GM19240 (cell line): ENCODE results near the gene CTNNA3.
"Not testable (repeated sequence)": the region's sequence is repeated elsewhere in the genome, so short reads cannot be mapped to it uniquely, and the experiment has no call there.

Source experiments
- DNase-seq: peaks from one replicate; pipeline ENCODE4 v3.0.0; 2011; ENCODE audit warnings: low spot score; ENCODE audit not compliant: insufficient read length

Gene CTNNA3

GRCh38 chr10:66414943-66415342, 1281.1 kb downstream of the CTNNA3 start:
- no peak for DNase-seq

GRCh38 chr10:66405566-66405965, 1290.4 kb downstream of the CTNNA3 start:
- DNase-seq = no peak

GRCh38 chr10:66398669-66399068, 1297.3 kb downstream of the CTNNA3 start:
- DNase-seq = no peak

- DNase-seq = no peak
Observed at GRCh38 chr10:66394342-66395063, 1301.5 kb downstream of the CTNNA3 start.

GRCh38 chr10:66390926-66391325, 1305.1 kb downstream of the CTNNA3 start:
- DNase-seq = no peak

- DNase-seq = no peak
Observed at GRCh38 chr10:66381045-66381444, 1315.0 kb downstream of the CTNNA3 start.

- DNase-seq = no peak
Observed at GRCh38 chr10:66378117-66378876, 1317.7 kb downstream of the CTNNA3 start.

DNA sequence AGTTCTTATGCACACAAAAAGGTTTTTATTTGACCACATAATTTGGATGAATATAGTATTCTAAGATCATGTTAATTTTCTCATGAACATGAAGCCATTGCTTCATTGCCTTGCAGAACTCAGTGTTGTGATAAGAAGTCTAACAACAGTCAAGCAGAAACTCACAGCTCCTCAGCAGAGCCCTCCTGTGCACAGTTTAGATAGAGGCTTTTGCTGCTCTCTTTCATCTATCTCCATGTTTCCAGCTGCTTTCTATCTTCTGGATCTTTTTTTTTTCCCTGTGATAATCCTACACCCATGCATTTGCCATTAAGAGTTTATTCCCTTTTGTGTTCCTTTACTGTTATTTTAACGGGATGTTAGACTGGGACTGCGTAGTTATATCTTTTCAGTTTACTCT, 1327.8 kb downstream of the CTNNA3 start:
- DNase-seq = no peak

DNA sequence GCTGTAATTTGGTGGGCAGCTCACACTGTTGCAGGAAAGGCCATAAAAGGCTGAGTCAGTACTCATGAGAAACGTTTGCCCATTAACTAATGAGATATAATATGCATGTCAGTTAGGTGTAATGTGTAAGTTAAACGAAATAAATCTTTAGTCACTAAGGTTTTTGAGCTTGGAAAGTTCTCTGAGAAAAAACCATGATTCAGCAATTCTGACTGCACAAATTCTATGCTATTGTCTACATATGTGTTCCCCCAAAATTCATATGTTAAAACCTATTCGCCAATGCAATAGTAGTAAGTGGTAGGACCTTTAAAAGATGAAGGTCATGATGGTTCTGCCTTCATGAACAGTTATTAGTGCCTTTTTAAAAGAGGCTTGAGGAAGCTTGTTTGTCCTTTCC, 1329.8 kb downstream of the CTNNA3 start:
- DNase-seq = no peak

DNA sequence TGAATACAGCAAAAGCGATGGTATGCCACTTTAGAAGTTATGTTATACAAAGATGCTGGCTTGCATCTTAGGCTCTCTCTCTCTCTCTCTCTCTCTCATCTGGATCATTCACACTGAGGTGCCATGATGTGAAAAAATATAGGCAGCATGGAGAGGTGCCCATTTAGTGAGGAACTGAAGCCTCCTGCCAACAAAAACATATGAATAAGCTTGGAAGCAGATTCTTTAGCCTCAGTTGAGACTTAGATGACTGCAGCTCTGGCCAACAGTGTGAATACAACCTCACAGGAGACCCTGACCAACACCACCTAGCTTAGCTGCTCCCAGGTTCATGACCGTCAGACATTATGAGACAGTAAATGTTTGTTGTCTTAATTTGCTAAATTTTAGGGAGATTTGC, 1330.3 kb downstream of the CTNNA3 start:
- DNase-seq = no peak

GRCh38 chr10:66362522-66362921, 1333.5 kb downstream of the CTNNA3 start:
- no peak for DNase-seq

GRCh38 chr10:66353822-66354221, 1342.2 kb downstream of the CTNNA3 start:
- not testable (repeated sequence) for DNase-seq

DNA sequence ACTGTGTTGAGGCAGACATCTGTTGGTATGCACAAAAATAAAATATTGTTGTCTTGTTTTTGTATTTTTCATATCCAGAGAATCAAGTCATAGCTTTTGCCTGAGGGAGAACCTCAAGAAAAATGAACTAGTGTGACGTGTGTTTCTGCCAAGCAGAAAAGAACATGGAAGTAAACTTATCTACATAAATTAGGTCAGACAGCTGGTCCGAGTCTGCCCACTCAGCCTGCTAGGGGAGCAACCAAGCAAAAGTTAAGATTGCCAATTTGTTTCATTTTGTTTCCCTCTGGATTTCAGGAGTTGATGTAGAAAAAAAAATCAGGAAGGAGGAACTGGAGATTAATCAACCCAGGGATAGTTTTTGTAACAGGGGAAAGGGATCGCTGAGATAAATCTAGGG, 1342.6 kb downstream of the CTNNA3 start:
- DNase-seq = no peak

GRCh38 chr10:66350622-66351399, 1345.2 kb downstream of the CTNNA3 start:
- DNase-seq = no peak

DNA sequence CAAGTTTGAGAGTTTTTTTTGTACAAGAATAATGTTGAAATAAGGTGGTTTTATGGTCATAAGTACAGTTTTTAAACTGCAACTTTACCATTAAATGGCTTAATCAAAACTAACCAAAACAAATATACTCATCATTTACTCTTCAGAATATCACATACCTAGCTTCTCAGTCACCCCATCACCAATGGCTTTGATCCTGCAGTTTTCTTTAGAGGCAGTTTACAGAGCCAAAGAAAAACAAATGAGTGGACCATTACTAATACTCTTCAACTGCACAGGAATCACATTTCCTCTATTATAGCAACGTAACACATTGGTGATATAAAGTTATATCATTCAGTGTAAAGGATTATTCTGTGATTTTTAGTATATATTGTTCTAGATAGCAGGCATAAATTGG, 1346.3 kb downstream of the CTNNA3 start:
- DNase-seq = no peak

GRCh38 chr10:66349076-66349475, 1346.9 kb downstream of the CTNNA3 start:
- no peak for DNase-seq

- no peak for DNase-seq
Observed at GRCh38 chr10:66337211-66337610, 1358.8 kb downstream of the CTNNA3 start.

GRCh38 chr10:66336791-66337190, 1359.2 kb downstream of the CTNNA3 start:
- no peak for DNase-seq

GRCh38 chr10:66335753-66336152, 1360.2 kb downstream of the CTNNA3 start:
- DNase-seq = not testable (repeated sequence)

GRCh38 chr10:66329147-66329546, 1366.8 kb downstream of the CTNNA3 start:
- no peak for DNase-seq

DNA sequence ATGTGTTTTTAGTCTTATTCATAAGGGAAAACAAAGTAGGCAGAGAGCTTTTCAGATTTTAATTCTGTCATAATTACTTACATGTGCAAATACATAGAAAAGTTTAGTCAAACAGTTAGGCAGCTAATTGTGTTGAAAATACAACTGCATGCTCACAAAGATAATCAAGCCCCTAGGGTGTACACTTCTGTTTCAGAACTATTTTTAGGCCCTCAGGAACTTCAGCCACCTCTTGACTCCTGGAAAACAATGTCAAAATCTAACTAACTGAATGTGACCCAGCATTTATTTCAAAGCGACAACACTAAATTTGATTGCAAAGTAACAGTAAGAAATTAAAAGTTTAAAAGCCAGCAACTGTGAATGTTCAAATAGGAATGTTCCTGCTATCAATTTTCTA, 1369.1 kb downstream of the CTNNA3 start:
- DNase-seq = no peak

DNA sequence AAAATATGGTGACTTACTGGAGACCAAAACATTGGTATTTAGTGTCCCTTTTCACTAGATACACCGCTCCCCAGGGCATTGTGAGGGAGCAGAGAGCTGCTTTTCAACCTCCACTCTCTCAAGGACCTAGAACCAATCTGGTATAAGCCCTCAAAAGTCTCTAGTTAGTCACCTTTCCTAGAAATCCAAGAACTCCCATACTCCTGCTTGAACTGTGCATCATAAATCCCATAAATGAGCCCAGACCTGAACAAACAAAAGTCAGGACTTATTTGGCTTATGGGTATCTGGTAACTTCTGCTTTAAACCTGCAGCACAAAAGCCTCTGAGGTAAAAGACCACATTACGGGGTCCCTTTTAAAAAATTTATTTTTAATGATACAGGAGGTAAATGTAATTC, 1373.2 kb downstream of the CTNNA3 start:
- no peak for DNase-seq
